HepG2 (cell line): ENCODE data around the gene NOL4L.

Experiments used
- CBFB ChIP-seq: sonication (generic); formaldehyde crosslinking; IDR thresholded peaks from 2 replicates; pipeline ENCODE4 v1.4.0; 2020; ENCODE audit warnings: missing genetic modification reagents
- HNRNPH1 ChIP-seq: fragments of 200-400 bp; formaldehyde crosslinking; optimal IDR thresholded peaks from 2 replicates; pipeline ENCODE3; 2017; ENCODE audit warnings: mild to moderate bottlenecking, low read depth, low read length
- HOXA7 ChIP-seq: sonication (generic); formaldehyde crosslinking; IDR thresholded peaks from 2 replicates; pipeline ENCODE4 v1.8.1; 2022; ENCODE audit warnings: mild to moderate bottlenecking, missing genetic modification reagents, moderate library complexity
- POLR2A ChIP-seq, 2 experiments: IDR thresholded peaks; 2 replicates each; pipeline ENCODE4 v1.6.1; 2011; ENCODE audit warnings: low read depth in 2 of 2, low read length in 2 of 2, mild to moderate bottlenecking in 1 of 2, moderate library complexity in 1 of 2; ENCODE audit not compliant: insufficient read depth in 1 of 2
- TCF7 ChIP-seq: sonication (generic); IDR thresholded peaks from 2 replicates; pipeline ENCODE4 v1.6.1; 2016; ENCODE audit warnings: antibody characterized with exemption, low read depth
- ZNF780A ChIP-seq: sonication (generic); formaldehyde crosslinking; IDR thresholded peaks from 2 replicates; pipeline ENCODE4 v1.8.0; 2022; ENCODE audit warnings: mild to moderate bottlenecking, missing genetic modification reagents, moderate library complexity
- TF ChIP-seq, protein P1 (sequence below): sonication (generic); formaldehyde crosslinking; IDR thresholded peaks from 2 replicates; pipeline ENCODE4 v1.5.0; 2020; ENCODE audit warnings: missing genetic modification reagents
- TF ChIP-seq, protein P2 (sequence below): sonication (generic); formaldehyde crosslinking; IDR thresholded peaks from 2 replicates; pipeline ENCODE4 v1.5.0; 2020; ENCODE audit warnings: mild to moderate bottlenecking, missing genetic modification reagents, moderate library complexity

DNA sequence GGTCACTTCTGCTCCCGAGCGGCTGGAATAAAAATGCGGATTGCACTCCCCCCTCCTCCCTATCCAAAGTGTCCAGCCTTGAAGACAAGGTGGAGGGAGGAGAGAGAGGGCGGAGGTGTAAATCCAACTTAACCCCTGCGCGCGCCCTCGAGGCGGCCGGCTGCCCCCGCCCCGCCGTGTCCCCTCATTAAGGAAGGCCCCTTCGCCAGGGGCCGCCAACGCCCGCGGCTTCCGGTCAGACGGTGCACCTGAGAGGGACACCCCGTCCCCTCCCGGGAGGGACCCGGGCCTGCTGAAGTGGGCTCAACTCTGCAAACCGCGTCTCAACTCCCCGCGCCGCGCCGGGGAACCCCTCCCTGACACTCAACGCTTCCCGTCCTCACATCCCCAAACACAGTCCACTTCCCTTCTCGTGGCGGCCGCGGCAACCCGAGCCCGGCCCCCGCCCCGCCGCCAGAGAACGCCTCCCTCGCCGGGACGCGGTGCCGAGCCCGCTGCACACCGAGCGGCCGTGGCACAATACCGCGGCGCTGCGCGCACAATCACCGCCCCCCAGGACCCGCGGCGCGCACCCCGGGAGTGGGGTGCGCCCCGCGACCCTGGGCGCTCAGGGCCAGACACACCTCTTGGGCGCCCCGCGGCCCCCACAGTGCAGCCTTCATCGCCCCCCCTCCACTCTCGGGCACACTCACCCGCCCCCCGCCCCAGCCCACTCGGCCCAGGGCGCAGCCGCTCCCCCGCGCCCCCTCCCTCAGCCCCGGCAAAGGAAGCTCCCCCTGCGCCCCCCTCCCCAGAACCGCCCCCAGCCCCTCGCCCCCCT lies 102.5 kb downstream of the NOL4L start:
- TF ChIP-seq TCF7, result no peak
- TF ChIP-seq POLR2A (IDR thresholded peaks at IDR 0.05; ENCODE audit: insufficient read depth in 1 of 2, low read depth in 2 of 2, low read length in 2 of 2), result peak in 1 of 2 experiments; percentile 13; a peak in 1 of 4 replicates
- TF ChIP-seq CBFB (CRISPR knock-in tag), result peak; percentile 59; the same call in 1 of the 2 replicates
- TF ChIP-seq HNRNPH1, result no peak
- no peak for TF ChIP-seq HOXA7 (CRISPR knock-in tag)
- TF ChIP-seq, protein P1, sequence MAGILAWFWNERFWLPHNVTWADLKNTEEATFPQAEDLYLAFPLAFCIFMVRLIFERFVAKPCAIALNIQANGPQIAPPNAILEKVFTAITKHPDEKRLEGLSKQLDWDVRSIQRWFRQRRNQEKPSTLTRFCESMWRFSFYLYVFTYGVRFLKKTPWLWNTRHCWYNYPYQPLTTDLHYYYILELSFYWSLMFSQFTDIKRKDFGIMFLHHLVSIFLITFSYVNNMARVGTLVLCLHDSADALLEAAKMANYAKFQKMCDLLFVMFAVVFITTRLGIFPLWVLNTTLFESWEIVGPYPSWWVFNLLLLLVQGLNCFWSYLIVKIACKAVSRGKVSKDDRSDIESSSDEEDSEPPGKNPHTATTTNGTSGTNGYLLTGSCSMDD (CRISPR knock-in tag), result no peak
- no peak; the same call in 1 of the 2 replicates for TF ChIP-seq ZNF780A (CRISPR knock-in tag)
- TF ChIP-seq, protein P2, sequence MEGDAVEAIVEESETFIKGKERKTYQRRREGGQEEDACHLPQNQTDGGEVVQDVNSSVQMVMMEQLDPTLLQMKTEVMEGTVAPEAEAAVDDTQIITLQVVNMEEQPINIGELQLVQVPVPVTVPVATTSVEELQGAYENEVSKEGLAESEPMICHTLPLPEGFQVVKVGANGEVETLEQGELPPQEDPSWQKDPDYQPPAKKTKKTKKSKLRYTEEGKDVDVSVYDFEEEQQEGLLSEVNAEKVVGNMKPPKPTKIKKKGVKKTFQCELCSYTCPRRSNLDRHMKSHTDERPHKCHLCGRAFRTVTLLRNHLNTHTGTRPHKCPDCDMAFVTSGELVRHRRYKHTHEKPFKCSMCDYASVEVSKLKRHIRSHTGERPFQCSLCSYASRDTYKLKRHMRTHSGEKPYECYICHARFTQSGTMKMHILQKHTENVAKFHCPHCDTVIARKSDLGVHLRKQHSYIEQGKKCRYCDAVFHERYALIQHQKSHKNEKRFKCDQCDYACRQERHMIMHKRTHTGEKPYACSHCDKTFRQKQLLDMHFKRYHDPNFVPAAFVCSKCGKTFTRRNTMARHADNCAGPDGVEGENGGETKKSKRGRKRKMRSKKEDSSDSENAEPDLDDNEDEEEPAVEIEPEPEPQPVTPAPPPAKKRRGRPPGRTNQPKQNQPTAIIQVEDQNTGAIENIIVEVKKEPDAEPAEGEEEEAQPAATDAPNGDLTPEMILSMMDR (CRISPR knock-in tag), result peak; percentile 20; the same call in 1 of the 2 replicates
